ENCODE data around the gene SLC22A23. TPM values are rescaled to one million over a fixed set of nuclear protein-coding genes. Genes with fewer than 3 reads are reported as not detected.

The SLC22A23 gene
- total RNA-seq, 4 donors from 2014 or later: 16.6 to 21.8 (median 17.6) TPM

- no peak for DNase-seq
- no peaks in the 10 kb centered on the region for H3K9me3 ChIP-seq
- peaks cover 15% of the 10 kb centered on the region for H3K27me3 ChIP-seq
- no peak overlapping the region for H3K4me3 ChIP-seq (replicated peaks in 1 of 3)
- 95 to 96% methylated on average over 10 of the region's 10 CpGs for WGBS, 2 donors
- intact Hi-C loops (cut with DNase I): no loop called here
- no peak overlapping the region for H3K27ac ChIP-seq
- TF ChIP-seq, protein P1, sequence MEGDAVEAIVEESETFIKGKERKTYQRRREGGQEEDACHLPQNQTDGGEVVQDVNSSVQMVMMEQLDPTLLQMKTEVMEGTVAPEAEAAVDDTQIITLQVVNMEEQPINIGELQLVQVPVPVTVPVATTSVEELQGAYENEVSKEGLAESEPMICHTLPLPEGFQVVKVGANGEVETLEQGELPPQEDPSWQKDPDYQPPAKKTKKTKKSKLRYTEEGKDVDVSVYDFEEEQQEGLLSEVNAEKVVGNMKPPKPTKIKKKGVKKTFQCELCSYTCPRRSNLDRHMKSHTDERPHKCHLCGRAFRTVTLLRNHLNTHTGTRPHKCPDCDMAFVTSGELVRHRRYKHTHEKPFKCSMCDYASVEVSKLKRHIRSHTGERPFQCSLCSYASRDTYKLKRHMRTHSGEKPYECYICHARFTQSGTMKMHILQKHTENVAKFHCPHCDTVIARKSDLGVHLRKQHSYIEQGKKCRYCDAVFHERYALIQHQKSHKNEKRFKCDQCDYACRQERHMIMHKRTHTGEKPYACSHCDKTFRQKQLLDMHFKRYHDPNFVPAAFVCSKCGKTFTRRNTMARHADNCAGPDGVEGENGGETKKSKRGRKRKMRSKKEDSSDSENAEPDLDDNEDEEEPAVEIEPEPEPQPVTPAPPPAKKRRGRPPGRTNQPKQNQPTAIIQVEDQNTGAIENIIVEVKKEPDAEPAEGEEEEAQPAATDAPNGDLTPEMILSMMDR (IDR thresholded peaks at IDR 0.05): no peak
- TF ChIP-seq POLR2A (IDR thresholded peaks at IDR 0.05): no peak
- H3K36me3 ChIP-seq: no peaks in the 10 kb centered on the region
- H3K4me1 ChIP-seq: peaks cover 38 to 41% of the 10 kb centered on the region in 2 donors
Measured at GRCh38 chr6:3226042-3226441, 230.8 kb downstream of the SLC22A23 start.

- intact Hi-C loops (cut with DNase I): no loop called here
- 8 to 44% methylated on average over 4 of the region's 4 CpGs for WGBS, 2 donors
- Histone ChIP-seq H3K4me3 (replicated peaks in 1 of 3) (no peak overlapping the region), H3K36me3 (no peaks in the 10 kb centered on the region), H3K27ac (peak overlapping the region in 1 of 3 donors; percentile 2), H3K9me3 (no peaks in the 10 kb centered on the region), H3K27me3 (peaks cover 2% of the 10 kb centered on the region), H3K4me1 (peaks cover 17 to 23% of the 10 kb centered on the region in 2 donors)
- TF ChIP-seq, protein P1 (IDR thresholded peaks at IDR 0.05): no peak
- TF ChIP-seq POLR2A (IDR thresholded peaks at IDR 0.05): no peak
- peak; percentile 94 to 95 for DNase-seq
Measured at GRCh38 chr6:3222506-3223038, 234.3 kb downstream of the SLC22A23 start.

DNA sequence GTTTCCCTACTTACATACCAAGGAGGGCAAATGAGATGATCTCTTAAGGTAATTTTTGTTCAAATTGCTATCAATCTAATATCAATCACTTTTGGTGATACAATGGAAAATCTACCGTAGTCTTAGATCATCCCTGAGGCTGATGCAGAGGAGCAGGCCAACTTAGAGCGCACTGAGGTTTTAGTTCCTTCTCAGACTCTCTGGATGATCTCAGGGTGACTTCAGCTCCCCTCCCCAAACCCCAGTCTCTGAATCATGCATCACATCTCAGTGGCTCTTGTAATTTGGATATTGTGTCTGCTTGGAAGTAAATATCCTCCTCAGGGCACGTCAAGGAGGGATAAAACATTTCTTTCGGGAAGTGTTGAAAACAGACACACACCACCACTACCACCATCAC lies 235.3 kb downstream of the SLC22A23 start:
- Histone ChIP-seq H3K27me3 (no peaks in the 10 kb centered on the region), H3K27ac (no peak overlapping the region), H3K36me3 (no peaks in the 10 kb centered on the region), H3K4me1 (peaks cover 7 to 13% of the 10 kb centered on the region in 2 donors), H3K9me3 (no peaks in the 10 kb centered on the region), H3K4me3 (replicated peaks in 1 of 3) (no peak overlapping the region)
- no peak for TF ChIP-seq POLR2A (IDR thresholded peaks at IDR 0.05)
- TF ChIP-seq, protein P1 (IDR thresholded peaks at IDR 0.05): no peak
- DNase-seq: no peak
- intact Hi-C loops (cut with DNase I): no loop called here
- 92 to 97% methylated on average over 4 of the region's 4 CpGs for WGBS, 2 donors

DNA sequence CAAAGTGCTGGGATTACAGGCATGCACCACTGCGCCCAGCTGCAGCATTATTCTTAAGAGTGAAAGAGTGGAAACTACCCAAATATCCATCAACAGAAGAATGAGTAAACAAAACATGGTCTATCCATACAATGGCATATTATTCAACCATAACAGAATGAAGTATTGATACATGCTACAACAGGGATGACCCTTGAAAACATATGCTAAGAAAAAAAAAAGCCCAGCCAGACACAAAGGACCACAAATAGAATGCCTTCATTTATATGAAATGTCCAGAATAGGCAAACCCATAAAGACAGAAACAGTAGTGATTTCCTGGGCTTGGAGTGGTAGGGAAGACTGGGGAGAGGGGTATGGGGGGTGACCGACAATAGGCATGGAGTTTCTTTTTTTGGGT lies 236.5 kb downstream of the SLC22A23 start:
- H3K9me3 ChIP-seq: no peaks in the 10 kb centered on the region
- no peak overlapping the region for H3K4me3 ChIP-seq (replicated peaks in 1 of 3)
- WGBS, 2 donors: 89 to 100% methylated on average over 2 of the region's 2 CpGs

More for the DNA sequence above, 236.5 kb downstream of the SLC22A23 start:
- intact Hi-C loops (cut with DNase I): no loop called here
- Histone ChIP-seq H3K27me3 (no peaks in the 10 kb centered on the region), H3K27ac (no peak overlapping the region), H3K4me1 (peaks cover 6 to 11% of the 10 kb centered on the region in 2 donors), H3K36me3 (no peaks in the 10 kb centered on the region)
- no peak for DNase-seq
- TF ChIP-seq, protein P1 (IDR thresholded peaks at IDR 0.05): no peak
- no peak for TF ChIP-seq POLR2A (IDR thresholded peaks at IDR 0.05)

Other genes starting within 250 kb of the SLC22A23 start
- 1 to 10 TPM in 3 of 4 donors, not detected in 1; 1.1 to 6.1 (median 3.5) TPM for gene TUBB2B, start 229.4 kb downstream of the SLC22A23 start, total RNA-seq
- 10 to 100 TPM; 19.6 to 41.8 (median 34.4) TPM for gene PSMG4, start 198.1 kb downstream of the SLC22A23 start, total RNA-seq